ENCODE data around the gene CUL4A. TPM values are rescaled to one million over a fixed set of nuclear protein-coding genes. Genes with fewer than 3 reads are reported as not detected.

The CUL4A gene
- total and polyA plus RNA-seq, 2 donors (not counting 3 experiments of a cell fraction or from before 2014, with no cell fraction given) = 37.9 to 80.0 TPM

- Histone ChIP-seq H3K9me3 (replicated peaks; ENCODE audit: control insufficient read depth, insufficient read depth, low read length) (no peaks in the 10 kb centered on the region), H3K27ac (ENCODE audit: insufficient read depth, low read depth, low read length) (peak overlapping the region; percentile 52), H3K79me2 (ENCODE audit: control insufficient read depth, insufficient read depth, low read length) (peaks cover 59% of the 10 kb centered on the region), H3K4me3 (replicated peaks in 1 of 3; ENCODE audit: insufficient read depth in 1 of 3, low read depth in 1 of 3, low read length in 3 of 3) (peak overlapping the region; percentile 51 to 93 (median 82)), H3K4me1 (ENCODE audit: control insufficient read depth, extremely low read depth, insufficient read depth, low read length) (peaks cover 11% of the 10 kb centered on the region), H3K9ac (replicated peaks; ENCODE audit: extremely low read depth, insufficient read depth, low read length) (peak overlapping the region; percentile 95), H3K9me1 (replicated peaks; ENCODE audit: control insufficient read depth, extremely low read depth, insufficient read depth, low read length) (no peaks in the 10 kb centered on the region), H2AFZ (ENCODE audit: low read depth, low read length) (no peak overlapping the region), H3K4me2 (ENCODE audit: insufficient read depth, low read length) (peak overlapping the region; percentile 87), H3K27me3 (ENCODE audit: control insufficient read depth in 2 of 2, insufficient read depth in 2 of 2, low read length in 2 of 2) (peaks cover under 1 to 3% of the 10 kb centered on the region in 2 experiments), H3K36me3 (ENCODE audit: control insufficient read depth in 2 of 2, extremely low read depth in 1 of 2, insufficient read depth in 2 of 2, low read length in 2 of 2) (no peaks in the 10 kb centered on the region), H4K20me1 (replicated peaks; ENCODE audit: control insufficient read depth, extremely low read depth, insufficient read depth, low read length) (no peaks in the 10 kb centered on the region)
- TF ChIP-seq JUN (IDR thresholded peaks at IDR 0.05; ENCODE audit: borderline replicate concordance, insufficient read depth, insufficient read length, low read depth) = no peak
- TF ChIP-seq EZH2 (IDR thresholded peaks at IDR 0.05; ENCODE audit: borderline replicate concordance, low read depth, low read length, severe bottlenecking) = no peak
- no peak for TF ChIP-seq MAX (IDR thresholded peaks at IDR 0.05; ENCODE audit: insufficient read depth, insufficient read length)
- TF ChIP-seq CTCF (IDR thresholded peaks at IDR 0.05; ENCODE audit: extremely low read depth in 1 of 2, insufficient read depth in 1 of 2, low read depth in 1 of 2, low read length in 2 of 2) = no peak
- no peak for TF ChIP-seq POLR2A (IDR thresholded peaks at IDR 0.05; ENCODE audit: low read depth, low read length)
- no peak for TF ChIP-seq MYC (IDR thresholded peaks at IDR 0.05; ENCODE audit: low read depth, low read length)
- no peak for TF ChIP-seq GATA2 (IDR thresholded peaks at IDR 0.05; ENCODE audit: insufficient read depth, insufficient read length, low read depth, low read length)
- no peak for TF ChIP-seq FOS (IDR thresholded peaks at IDR 0.05; ENCODE audit: borderline replicate concordance, insufficient read depth, low read length)
- TF ChIP-seq POLR2AphosphoS5 (IDR thresholded peaks at IDR 0.05; ENCODE audit: insufficient read depth, low read depth, low read length) = no peak
- peak; percentile 14 for DNase-seq (ENCODE audit: low read depth, low spot score)
- TSS peak; percentile 46 for BruUV-seq (replicated peaks)
- CTCF ChIA-PET = interaction anchor here (1.0 kb wide), 1 partner anchor 9 kb away, joined by 3 read pairs; no protein-coding TSS in a partner anchor
- intact Hi-C loops (cut with micrococcal nuclease) (no loop called here), dilution Hi-C loops (cut with MboI; ENCODE audit: extremely low pct_ligation_motif_present, low sequenced_read_pairs) (no loop called here)
- FAIRE-seq = peak; percentile 33
- POLR2A ChIA-PET = interaction anchor here (0.7 kb wide), 1 partner anchor 195 kb away, joined by 3 read pairs; no protein-coding TSS in a partner anchor
Observed at GRCh38 chr13:113298043-113298945, 88.9 kb downstream of the CUL4A start.

Data from endothelial cell of umbilical vein (primary cell).